GM21360 (cell line): Measurements from ENCODE around the gene RAD54L2.
"Not testable (repeated sequence)": the region's sequence is repeated elsewhere in the genome, so short reads cannot be mapped to it uniquely, and the experiment has no call there.

Experiments used
- ATAC-seq: cut with Tn5 transposase; IDR thresholded peaks from one replicate; pipeline ENCODE4 v1.9.1; 2021; ENCODE audit warnings: mild to moderate bottlenecking, moderate library complexity; ENCODE audit not compliant: unreplicated experiment

RAD54L2 gene

DNA sequence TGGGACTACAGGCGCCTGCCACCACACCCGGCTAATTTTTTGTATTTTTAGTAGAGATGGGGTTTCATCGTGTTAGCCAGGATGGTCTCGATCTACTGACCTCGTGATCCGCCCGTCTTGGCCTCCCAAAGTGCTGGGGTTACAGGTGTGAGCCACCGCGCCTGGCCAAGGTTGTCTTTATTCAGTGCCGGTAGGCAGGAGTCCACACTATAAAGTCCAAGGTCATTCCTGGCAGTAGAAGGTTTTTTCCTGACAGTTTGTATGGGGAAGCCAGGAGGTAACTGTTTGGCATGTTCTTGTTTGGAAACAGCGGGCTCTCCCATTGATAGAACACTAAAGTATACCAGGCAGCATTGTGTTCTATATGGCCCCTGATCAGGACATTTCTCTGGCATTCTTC, 4.1 kb downstream of the RAD54L2 start:
- not testable (repeated sequence) for ATAC-seq

GRCh38 chr3:51544011-51544775, 5.7 kb downstream of the RAD54L2 start:
- ATAC-seq, result no peak

GRCh38 chr3:51547274-51547673, 8.8 kb downstream of the RAD54L2 start:
- ATAC-seq, result no peak

DNA sequence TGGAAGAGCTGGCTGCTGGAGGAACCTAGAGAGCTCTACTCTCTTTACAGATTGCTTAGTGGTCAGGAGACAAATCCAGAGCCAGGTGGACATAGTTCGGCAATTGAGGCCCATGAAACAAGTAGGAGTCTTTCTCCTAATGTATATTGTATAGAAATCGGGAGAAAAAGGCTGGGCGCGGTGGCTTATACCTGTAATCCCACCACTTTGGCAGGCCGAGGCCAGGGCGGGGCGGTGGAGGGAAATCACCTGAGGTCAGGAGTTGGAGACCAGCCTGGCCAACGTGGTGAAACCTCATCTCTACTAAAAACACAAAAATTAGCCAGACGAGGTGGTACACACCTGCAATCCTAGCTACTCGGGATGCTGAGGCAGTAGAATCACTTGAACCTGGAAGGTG, 10.8 kb downstream of the RAD54L2 start:
- no peak for ATAC-seq

GRCh38 chr3:51550080-51550819, 11.7 kb downstream of the RAD54L2 start:
- ATAC-seq, result no peak

DNA sequence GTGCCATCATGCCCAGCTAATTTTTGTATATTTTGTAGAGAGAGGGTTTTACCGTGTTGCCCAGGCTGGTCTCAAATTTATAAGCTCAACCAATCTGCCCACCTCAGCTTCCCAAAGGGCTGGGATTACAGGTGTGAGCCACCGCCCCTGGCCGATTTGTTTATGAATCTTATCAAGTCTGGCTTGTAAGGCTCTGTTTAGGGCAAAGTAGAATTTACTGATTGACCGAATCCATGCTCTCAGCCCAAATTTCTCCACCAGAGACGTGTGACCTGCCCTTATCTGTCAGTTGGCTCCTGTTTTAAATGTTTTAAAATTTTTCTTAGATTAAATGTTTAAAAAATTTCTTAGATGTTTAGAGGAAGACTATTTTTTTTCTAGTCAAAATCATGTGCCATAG, 19.5 kb downstream of the RAD54L2 start:
- ATAC-seq, result no peak

DNA sequence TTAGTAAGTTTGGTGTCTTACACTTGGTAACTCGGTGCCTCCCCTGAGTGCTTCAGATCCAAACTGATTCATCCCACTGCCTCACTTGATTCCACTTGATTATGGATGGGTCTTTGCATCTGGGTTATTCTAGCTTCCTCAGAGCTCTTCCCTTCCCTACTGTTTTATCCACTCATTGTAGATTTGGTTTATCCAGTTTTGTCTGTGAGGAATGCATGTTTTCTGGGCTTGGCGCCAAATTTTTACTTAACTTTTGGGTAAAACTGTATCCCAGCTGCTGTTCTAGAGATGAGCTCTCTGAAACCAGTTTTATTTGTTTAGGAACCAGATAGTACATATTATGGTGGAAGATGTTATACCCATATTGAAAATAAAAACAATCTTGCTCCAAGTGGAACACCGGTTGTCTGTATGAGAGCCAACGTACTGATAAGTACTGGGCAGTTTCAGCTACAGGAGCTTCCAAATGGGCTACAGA, 20.9 kb downstream of the RAD54L2 start:
- no peak for ATAC-seq

DNA sequence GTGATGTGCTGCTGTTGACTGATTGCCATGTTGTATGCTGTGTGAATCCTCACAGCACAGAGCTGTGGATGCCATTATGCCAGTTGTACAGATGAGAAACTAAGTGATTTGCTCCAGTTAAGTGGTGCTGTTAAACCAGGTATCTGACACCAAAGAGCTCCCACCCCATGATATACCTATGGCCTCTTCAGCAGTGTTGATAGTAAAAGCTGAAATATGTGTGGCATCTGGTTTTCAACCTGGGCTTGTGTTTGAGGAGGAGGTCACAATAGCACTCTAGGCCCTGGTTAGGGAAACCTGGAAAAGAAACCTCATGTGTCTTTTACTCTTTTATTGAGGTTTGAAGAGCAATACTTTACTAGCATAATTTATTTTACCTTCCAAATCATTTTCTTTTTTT, 21.4 kb downstream of the RAD54L2 start:
- no peak for ATAC-seq

- not testable (repeated sequence) for ATAC-seq
Observed at GRCh38 chr3:51562403-51562802, 23.9 kb downstream of the RAD54L2 start.

DNA sequence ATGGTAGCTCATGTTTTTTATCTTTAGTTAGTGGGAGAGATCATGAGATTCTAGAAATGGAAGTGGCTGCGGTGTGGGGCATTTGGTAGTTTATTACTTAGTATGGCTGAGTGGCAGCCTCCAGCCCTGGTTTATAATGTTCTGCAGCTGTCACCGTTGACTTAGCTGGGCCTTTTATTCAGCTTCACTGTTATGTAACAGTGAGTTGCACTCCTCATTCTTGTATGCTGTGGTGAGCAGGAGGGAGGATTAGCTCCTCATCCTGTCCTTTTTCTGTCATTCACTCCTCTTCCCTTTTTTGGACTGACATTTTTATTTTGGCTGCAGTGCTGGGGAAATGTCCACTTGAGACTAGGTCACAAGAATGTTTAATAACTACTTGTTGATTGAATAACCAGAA, 29.5 kb downstream of the RAD54L2 start:
- ATAC-seq, result no peak

GRCh38 chr3:51568996-51569395, 30.5 kb downstream of the RAD54L2 start:
- ATAC-seq, result no peak

GRCh38 chr3:51578238-51578637, 39.7 kb downstream of the RAD54L2 start:
- no peak for ATAC-seq

- no peak for ATAC-seq
Observed at GRCh38 chr3:51580418-51580817, 41.9 kb downstream of the RAD54L2 start.

- no peak for ATAC-seq
Observed at GRCh38 chr3:51581524-51581923, 43.0 kb downstream of the RAD54L2 start.

DNA sequence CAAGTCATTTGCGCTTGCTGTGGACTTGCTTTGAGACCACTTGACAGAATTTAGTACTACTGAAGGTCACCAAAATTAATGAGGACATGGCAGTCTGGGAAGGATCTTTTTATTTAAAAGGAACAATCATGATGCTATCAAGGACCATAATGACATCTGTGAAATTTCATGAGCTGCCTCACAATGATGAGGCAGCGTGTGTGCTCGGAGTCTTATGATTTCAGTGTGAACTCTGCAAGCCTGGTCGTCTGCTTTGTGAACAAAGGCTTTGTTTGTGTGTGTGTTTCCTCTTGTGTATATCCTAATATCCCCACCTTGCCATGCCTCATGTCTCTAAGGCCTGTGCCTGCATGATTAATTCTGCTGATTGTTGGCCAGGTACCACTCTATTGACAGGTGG, 46.7 kb downstream of the RAD54L2 start:
- ATAC-seq, result no peak

- ATAC-seq, result no peak
Observed at GRCh38 chr3:51585871-51586270, 47.4 kb downstream of the RAD54L2 start.
